ENCODE measurements around the gene TIGD3.

TIGD3 gene

GRCh38 chr11:65404638-65405339 is 50.2 kb downstream of the TIGD3 start:
- no peak overlapping the region for H3K4me3 ChIP-seq (ENCODE audit: low read depth, low read length)
- no peak for DNase-seq (ENCODE audit: low read depth)
- TF ChIP-seq CTCF (IDR thresholded peaks at IDR 0.05; ENCODE audit: control insufficient read depth, extremely low read depth, insufficient read depth): no peak

Data from LNCaP clone FGC (cell line).